ENCODE measurements around the gene PTK6.
"Not testable (repeated sequence)": the region's sequence is repeated elsewhere in the genome, so short reads cannot be mapped to it uniquely, and the experiment has no call there.

Gene PTK6

GRCh38 chr20:63568986-63569949 is 32.1 kb upstream of the PTK6 start:
- no peak for DNase-seq (ENCODE audit: low spot score)

GRCh38 chr20:63568170-63568981 is 31.2 kb upstream of the PTK6 start:
- DNase-seq (ENCODE audit: low spot score): no peak

- DNase-seq (ENCODE audit: low spot score): peak; percentile 55
Measured at GRCh38 chr20:63567386-63568169, 30.4 kb upstream of the PTK6 start.

- DNase-seq (ENCODE audit: low spot score): no peak
Measured at GRCh38 chr20:63567136-63567385, 29.9 kb upstream of the PTK6 start.

- DNase-seq (ENCODE audit: low spot score): no peak
Measured at GRCh38 chr20:63566395-63567135, 29.4 kb upstream of the PTK6 start.

GRCh38 chr20:63565699-63566335 is 28.6 kb upstream of the PTK6 start:
- DNase-seq (ENCODE audit: low spot score): no peak

- no peak for DNase-seq (ENCODE audit: low spot score)
Measured at GRCh38 chr20:63565021-63565698, 28.0 kb upstream of the PTK6 start.

- DNase-seq (ENCODE audit: low spot score): no peak
Measured at GRCh38 chr20:63564036-63564810, 27.0 kb upstream of the PTK6 start.

- no peak for DNase-seq (ENCODE audit: low spot score)
Measured at GRCh38 chr20:63563225-63563935, 26.2 kb upstream of the PTK6 start.

GRCh38 chr20:63562461-63563224 is 25.5 kb upstream of the PTK6 start:
- no peak for DNase-seq (ENCODE audit: low spot score)

- no peak for DNase-seq (ENCODE audit: low spot score)
Measured at GRCh38 chr20:63561624-63562396, 24.6 kb upstream of the PTK6 start.

GRCh38 chr20:63560856-63561609 is 23.9 kb upstream of the PTK6 start:
- DNase-seq (ENCODE audit: low spot score): no peak

GRCh38 chr20:63560333-63560805 is 23.2 kb upstream of the PTK6 start:
- no peak for DNase-seq (ENCODE audit: low spot score)

GRCh38 chr20:63559485-63560332 is 22.5 kb upstream of the PTK6 start:
- DNase-seq (ENCODE audit: low spot score): not testable (repeated sequence)

- no peak for DNase-seq (ENCODE audit: low spot score)
Measured at GRCh38 chr20:63558804-63559484, 21.8 kb upstream of the PTK6 start.

Data from NAMALWA (cell line).